HG02852 (cell line): Measurements from ENCODE around the gene TMEM185A.
A peak's percentile ranks its signal among the peaks of the same experiment; 100 is the strongest.
"Not testable (repeated sequence)": the region's sequence is repeated elsewhere in the genome, so short reads cannot be mapped to it uniquely, and the experiment has no call there.

Experiments used
- ATAC-seq: cut with Tn5 transposase; IDR thresholded peaks from one replicate; pipeline ENCODE4 v1.9.1; 2021; ENCODE audit warnings: mild to moderate bottlenecking, moderate library complexity; ENCODE audit not compliant: unreplicated experiment

Gene TMEM185A

GRCh38 chrX:149631234-149632165, at the start of gene TMEM185A:
Gene TMEM185A, minus strand, starts transcription at chrX:149631792. Its CDS starts 212 bp downstream, at chrX:149631580.
- peak; percentile 93 for ATAC-seq

GRCh38 chrX:149681182-149681581, 49.6 kb upstream of the TMEM185A start:
- no peak for ATAC-seq

GRCh38 chrX:149679164-149679678, 47.6 kb upstream of the TMEM185A start:
- ATAC-seq = not testable (repeated sequence)

GRCh38 chrX:149675554-149675953, 44.0 kb upstream of the TMEM185A start:
- ATAC-seq = not testable (repeated sequence)

- ATAC-seq = not testable (repeated sequence)
Measured at GRCh38 chrX:149675088-149675487, 43.5 kb upstream of the TMEM185A start.

- ATAC-seq = not testable (repeated sequence)
Measured at GRCh38 chrX:149660613-149661012, 29.0 kb upstream of the TMEM185A start.

GRCh38 chrX:149656260-149656884, 24.8 kb upstream of the TMEM185A start:
- not testable (repeated sequence) for ATAC-seq

GRCh38 chrX:149652232-149652981, 20.8 kb upstream of the TMEM185A start:
- ATAC-seq = no peak

GRCh38 chrX:149650162-149650561, 18.6 kb upstream of the TMEM185A start:
- ATAC-seq = no peak

- no peak for ATAC-seq
Measured at GRCh38 chrX:149648932-149649331, 17.3 kb upstream of the TMEM185A start.

- no peak for ATAC-seq
Measured at GRCh38 chrX:149647505-149647904, 15.9 kb upstream of the TMEM185A start.

GRCh38 chrX:149643496-149643895, 11.9 kb upstream of the TMEM185A start:
- no peak for ATAC-seq

GRCh38 chrX:149641835-149642234, 10.2 kb upstream of the TMEM185A start:
- ATAC-seq = no peak

GRCh38 chrX:149641432-149641831, 9.8 kb upstream of the TMEM185A start:
- no peak for ATAC-seq

- ATAC-seq = no peak
Measured at GRCh38 chrX:149639568-149639967, 8.0 kb upstream of the TMEM185A start.

GRCh38 chrX:149638860-149639259, 7.3 kb upstream of the TMEM185A start:
- no peak for ATAC-seq

GRCh38 chrX:149633511-149633910, 1.9 kb upstream of the TMEM185A start:
- no peak for ATAC-seq

- no peak for ATAC-seq
Measured at GRCh38 chrX:149630681-149631233, 835 bp downstream of the TMEM185A start.

- ATAC-seq = no peak
Measured at GRCh38 chrX:149629730-149630387, 1.7 kb downstream of the TMEM185A start.

- ATAC-seq = no peak
Measured at GRCh38 chrX:149628768-149629167, 2.8 kb downstream of the TMEM185A start.
